Uterus (tissue), 2 donors: Measurements from ENCODE around the gene PFDN2.

Experiments used
- CTCF ChIP-seq, 4 experiments: fragments of 200-600 bp in 2 of 4; fragments of 450-650 bp in 2 of 4; sonication (generic) in 2 of 4; IDR thresholded peaks; one replicate each; pipeline ENCODE4 v1.5.1; 2016 to 2019; ENCODE audit warnings: antibody characterized with exemption in 4 of 4, mild to moderate bottlenecking in 2 of 4, moderate library complexity in 1 of 4
- POLR2A ChIP-seq, 2 donors: fragments of 450-650 bp; IDR thresholded peaks; one replicate each; pipeline ENCODE4 v1.6.1; 2016; ENCODE audit warnings: antibody characterized with exemption in 2 of 2, mild to moderate bottlenecking in 1 of 2, moderate library complexity in 1 of 2

- TF ChIP-seq CTCF (IDR thresholded peaks at IDR 0.05) = no peak
- TF ChIP-seq POLR2A (IDR thresholded peaks at IDR 0.05) = no peak
These were observed 33.2 kb downstream of the PFDN2 start for GRCh38 chr1:161084597-161084988.
